ENCODE results near the gene CCDC188.

Gene CCDC188

GRCh38 chr22:20116376-20116950 lies 34.4 kb downstream of the CCDC188 start:
- DNase-seq, result no peak

- DNase-seq, result no peak
Measured at GRCh38 chr22:20115691-20116375, 35.0 kb downstream of the CCDC188 start, which contains the start of gene RANBP1. Gene RANBP1 (plus strand): TSS chr22:20116104. CDS start chr22:20116185, 81 bp downstream.

GRCh38 chr22:20114506-20115475 lies 36.1 kb downstream of the CCDC188 start:
- no peak for DNase-seq

- no peak for DNase-seq
Measured at GRCh38 chr22:20113551-20114310, 37.1 kb downstream of the CCDC188 start.

- no peak for DNase-seq
Measured at GRCh38 chr22:20112623-20113511, 38.0 kb downstream of the CCDC188 start.

GRCh38 chr22:20111689-20112622 lies 38.9 kb downstream of the CCDC188 start:
- no peak for DNase-seq

- DNase-seq, result peak; percentile 37
Measured at GRCh38 chr22:20111045-20111688, 39.7 kb downstream of the CCDC188 start.

- DNase-seq, result no peak
Measured at GRCh38 chr22:20110359-20110985, 40.4 kb downstream of the CCDC188 start.

GRCh38 chr22:20109411-20110358 lies 41.2 kb downstream of the CCDC188 start:
- no peak for DNase-seq

GRCh38 chr22:20108757-20109230 lies 42.1 kb downstream of the CCDC188 start:
- DNase-seq, result no peak

GRCh38 chr22:20107951-20108756 lies 42.7 kb downstream of the CCDC188 start:
- DNase-seq, result no peak

GRCh38 chr22:20107471-20107901 lies 43.4 kb downstream of the CCDC188 start:
- DNase-seq, result no peak

GRCh38 chr22:20106849-20107237 lies 44.0 kb downstream of the CCDC188 start:
- DNase-seq, result no peak

- DNase-seq, result no peak
Measured at GRCh38 chr22:20106205-20106848, 44.5 kb downstream of the CCDC188 start.

- DNase-seq, result no peak
Measured at GRCh38 chr22:20105456-20106204, 45.2 kb downstream of the CCDC188 start.

Data from retina (tissue), 1 donor.